Measurements from ENCODE around the gene FILIP1L. TPM values are rescaled to one million over a fixed set of nuclear protein-coding genes. Genes with fewer than 3 reads are reported as not detected.

The FILIP1L gene
- total RNA-seq, 1 donor = 213 TPM

DNA sequence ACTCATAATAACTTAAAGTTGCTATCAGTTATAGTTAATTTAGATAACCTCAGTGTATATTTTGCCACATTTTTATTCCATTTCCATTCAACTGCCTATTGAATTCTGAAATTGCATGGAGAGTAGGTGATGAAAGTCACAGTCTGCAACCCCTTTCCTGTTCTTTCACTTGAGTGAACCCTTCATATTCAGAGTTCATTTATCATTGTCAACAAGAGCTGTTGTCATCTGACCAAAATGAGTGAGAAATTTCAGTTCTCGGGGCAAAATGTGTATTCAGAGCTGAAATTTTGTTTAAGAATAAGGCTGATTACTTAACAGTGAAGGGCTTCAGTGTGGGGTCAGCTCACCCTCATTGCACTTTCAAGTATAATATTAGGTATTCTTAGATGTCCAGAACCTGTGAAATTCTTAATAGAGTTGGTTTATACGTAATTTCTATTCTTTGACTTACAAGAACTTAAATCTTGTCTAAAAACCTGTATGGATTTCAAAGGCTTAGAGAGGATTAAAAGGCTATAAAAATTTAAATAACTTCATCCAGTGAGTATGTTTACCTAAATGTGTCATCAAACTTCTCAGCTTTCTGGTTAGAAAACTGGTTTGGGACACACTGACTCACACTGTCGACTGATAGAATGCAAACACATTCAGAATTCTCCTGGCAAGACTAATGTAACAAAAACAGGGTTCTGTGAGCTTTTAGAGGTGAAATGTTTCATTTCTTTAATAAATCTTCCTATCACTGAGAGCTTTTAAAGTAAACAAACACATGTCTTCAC is 204.4 kb downstream of the FILIP1L start:
- peak; percentile 47 for DNase-seq (ENCODE audit: low read depth)
- no peak overlapping the region for H3K4me3 ChIP-seq (ENCODE audit: low read depth, low read length)
- TF ChIP-seq, protein P1, sequence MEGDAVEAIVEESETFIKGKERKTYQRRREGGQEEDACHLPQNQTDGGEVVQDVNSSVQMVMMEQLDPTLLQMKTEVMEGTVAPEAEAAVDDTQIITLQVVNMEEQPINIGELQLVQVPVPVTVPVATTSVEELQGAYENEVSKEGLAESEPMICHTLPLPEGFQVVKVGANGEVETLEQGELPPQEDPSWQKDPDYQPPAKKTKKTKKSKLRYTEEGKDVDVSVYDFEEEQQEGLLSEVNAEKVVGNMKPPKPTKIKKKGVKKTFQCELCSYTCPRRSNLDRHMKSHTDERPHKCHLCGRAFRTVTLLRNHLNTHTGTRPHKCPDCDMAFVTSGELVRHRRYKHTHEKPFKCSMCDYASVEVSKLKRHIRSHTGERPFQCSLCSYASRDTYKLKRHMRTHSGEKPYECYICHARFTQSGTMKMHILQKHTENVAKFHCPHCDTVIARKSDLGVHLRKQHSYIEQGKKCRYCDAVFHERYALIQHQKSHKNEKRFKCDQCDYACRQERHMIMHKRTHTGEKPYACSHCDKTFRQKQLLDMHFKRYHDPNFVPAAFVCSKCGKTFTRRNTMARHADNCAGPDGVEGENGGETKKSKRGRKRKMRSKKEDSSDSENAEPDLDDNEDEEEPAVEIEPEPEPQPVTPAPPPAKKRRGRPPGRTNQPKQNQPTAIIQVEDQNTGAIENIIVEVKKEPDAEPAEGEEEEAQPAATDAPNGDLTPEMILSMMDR (IDR thresholded peaks at IDR 0.05; ENCODE audit: insufficient read depth, low read depth, low read length) = no peak

DNA sequence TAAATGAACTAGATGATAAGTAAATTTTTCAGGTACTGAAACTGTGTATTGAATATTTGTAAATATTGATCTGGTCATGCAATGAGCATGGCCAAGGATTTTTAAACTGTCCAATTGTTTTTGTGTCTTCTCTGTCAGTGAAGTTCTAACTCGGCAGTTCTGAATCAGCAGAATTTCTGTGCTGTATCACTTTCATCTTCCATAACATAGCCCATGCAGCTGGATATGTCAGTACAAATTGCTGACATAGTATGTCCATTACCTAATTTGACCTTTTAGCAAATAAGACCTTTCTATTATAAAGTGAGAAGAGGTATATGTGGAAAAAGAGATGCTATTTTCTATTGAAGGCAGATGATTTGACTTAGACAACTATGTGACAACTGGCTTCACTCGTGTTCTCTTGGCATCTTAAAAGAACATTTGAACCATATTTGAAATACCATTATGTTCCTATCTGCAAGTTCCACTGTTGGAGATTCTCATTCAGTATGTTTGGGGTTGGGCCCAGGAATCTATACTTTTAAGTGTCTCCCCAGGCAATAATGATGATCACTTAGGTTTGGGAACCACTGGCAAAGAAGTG is 206.2 kb downstream of the FILIP1L start:
- no peak overlapping the region for H3K4me3 ChIP-seq (ENCODE audit: low read depth, low read length)
- DNase-seq (ENCODE audit: low read depth) = no peak
- TF ChIP-seq, protein P1 (IDR thresholded peaks at IDR 0.05; ENCODE audit: insufficient read depth, low read depth, low read length) = no peak

DNA sequence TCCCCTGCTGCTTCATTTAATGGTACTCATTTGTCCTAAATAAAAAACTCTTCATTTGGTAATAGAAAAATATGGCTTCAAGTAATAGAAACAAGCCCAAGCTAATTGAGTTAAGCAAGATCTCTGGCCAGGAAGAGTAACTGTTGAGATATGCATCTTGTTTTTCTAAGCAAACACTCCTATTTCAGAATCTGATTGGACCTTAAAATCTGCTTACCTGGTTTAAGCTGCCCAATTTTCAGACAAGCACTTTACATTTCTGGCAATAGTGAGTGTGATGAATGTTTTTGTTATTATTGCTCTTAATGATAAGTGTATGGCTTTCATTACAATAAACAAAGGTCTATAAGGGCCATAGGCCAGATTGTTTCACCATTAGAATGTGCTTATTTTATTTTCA is 210.4 kb downstream of the FILIP1L start:
- peak; percentile 77 for DNase-seq (ENCODE audit: low read depth)
- TF ChIP-seq, protein P1 (IDR thresholded peaks at IDR 0.05; ENCODE audit: insufficient read depth, low read depth, low read length) = no peak

DNA sequence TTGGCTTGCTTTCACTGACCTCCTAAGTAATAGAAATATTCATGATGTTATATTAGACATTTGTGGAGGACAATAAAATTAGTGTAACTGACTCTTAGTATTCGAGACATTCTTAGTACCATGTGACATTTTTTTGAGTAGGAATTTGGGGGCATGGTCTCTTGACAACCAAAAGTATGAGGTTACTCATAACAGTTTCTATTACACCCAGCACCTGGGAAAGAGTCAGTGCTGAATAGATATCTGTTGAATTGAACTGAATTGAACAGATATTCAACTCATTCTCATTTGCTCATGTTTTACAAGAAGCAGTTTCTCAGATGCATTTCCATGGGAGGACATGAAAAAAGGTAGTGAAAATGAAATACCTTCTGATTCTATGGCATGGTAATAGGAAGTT is 212.2 kb downstream of the FILIP1L start:
- no peak overlapping the region for H3K4me3 ChIP-seq (ENCODE audit: low read depth, low read length)
- DNase-seq (ENCODE audit: low read depth) = no peak
- TF ChIP-seq, protein P1 (IDR thresholded peaks at IDR 0.05; ENCODE audit: insufficient read depth, low read depth, low read length) = no peak

More for the DNA sequence above, 210.4 kb downstream of the FILIP1L start:
- no peak overlapping the region for H3K4me3 ChIP-seq (ENCODE audit: low read depth, low read length)

DNA sequence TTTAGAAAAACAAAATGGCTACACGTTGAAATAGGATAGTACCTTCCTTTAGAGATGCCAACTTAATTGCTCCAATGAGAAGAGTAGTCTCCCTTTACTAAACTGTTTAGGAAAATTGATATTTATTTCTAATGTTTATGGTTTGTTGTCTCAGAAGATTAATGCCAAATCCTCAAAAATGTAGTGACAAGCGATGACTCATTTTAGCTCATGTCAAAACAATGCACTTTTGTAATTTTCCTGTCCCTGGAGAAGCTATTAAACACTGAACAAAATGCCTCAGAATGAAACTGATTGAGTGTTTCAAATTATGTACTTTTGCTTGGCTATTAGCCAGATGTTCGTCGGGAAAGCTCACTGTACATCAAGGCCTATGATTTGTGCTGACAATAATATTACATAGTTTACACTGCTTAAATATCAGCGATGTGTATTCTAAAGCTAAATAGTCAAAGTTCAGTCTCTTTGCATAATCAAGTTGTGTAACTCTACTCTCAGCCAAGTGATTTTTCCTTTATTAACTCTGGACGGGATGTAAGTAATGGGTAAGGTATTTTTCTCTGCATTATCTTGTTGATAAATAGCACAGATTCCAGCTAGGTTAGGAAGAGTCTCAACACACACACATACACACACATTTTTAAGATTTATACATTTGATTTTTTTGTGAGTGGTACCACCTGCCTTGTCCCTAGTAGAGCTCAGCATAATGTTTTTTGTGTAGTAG is 212.9 kb downstream of the FILIP1L start:
- peak; percentile 87 for DNase-seq (ENCODE audit: low read depth)
- no peak overlapping the region for H3K4me3 ChIP-seq (ENCODE audit: low read depth, low read length)
- TF ChIP-seq, protein P1 (IDR thresholded peaks at IDR 0.05; ENCODE audit: insufficient read depth, low read depth, low read length) = no peak

DNA sequence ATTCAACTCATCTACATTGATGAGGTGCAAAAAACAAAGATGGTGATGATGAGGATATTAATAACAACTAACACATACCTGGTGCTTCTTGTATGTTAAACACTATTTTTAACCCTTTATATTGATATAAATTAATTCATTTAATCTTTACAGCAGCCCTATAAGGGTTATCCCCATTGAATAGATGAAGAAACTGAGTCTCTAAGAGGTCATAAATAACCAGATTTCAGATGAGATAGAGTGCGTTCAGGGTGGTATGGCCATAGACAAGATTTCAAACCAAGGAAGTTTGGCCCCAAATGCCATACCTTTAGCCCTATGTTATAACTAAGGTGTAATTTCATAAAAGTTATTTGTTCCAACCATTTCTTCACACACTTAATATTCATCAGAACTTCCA is 214.1 kb downstream of the FILIP1L start:
- TF ChIP-seq, protein P1 (IDR thresholded peaks at IDR 0.05; ENCODE audit: insufficient read depth, low read depth, low read length) = no peak
- H3K4me3 ChIP-seq (ENCODE audit: low read depth, low read length) = no peak overlapping the region
- no peak for DNase-seq (ENCODE audit: low read depth)
